ENCODE results near the gene FAM187B.
"Not testable (repeated sequence)": the region's sequence is repeated elsewhere in the genome, so short reads cannot be mapped to it uniquely, and the experiment has no call there.

FAM187B gene

GRCh38 chr19:35231956-35232645 lies 3.6 kb upstream of the FAM187B start:
- no peak for DNase-seq

- DNase-seq, result no peak
Observed at GRCh38 chr19:35229601-35230000, 1.1 kb upstream of the FAM187B start.

- DNase-seq, result no peak
Observed at GRCh38 chr19:35226748-35227147, 1.8 kb downstream of the FAM187B start.

DNA sequence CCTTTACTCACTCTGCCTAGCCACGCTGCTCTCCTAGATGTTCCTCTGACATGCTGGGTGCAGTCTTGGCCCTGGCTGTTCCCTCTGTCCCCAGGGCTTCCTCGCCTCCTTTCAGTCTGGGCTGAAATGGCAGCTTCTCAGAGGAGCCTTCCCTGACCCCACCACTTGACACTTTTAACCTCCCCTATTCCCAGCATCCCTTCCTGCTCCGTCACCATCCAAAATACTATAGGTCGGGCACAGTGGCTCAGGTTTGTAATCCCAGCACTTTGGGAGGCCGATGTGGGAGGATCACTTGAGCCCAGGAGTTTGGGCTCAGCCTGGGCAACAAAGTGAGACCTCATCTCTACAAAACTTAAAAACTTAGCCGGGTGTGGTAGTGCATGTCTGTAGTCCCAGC lies 2.6 kb downstream of the FAM187B start:
- no peak for DNase-seq

GRCh38 chr19:35224681-35225571 lies 3.6 kb downstream of the FAM187B start:
- no peak for DNase-seq

DNA sequence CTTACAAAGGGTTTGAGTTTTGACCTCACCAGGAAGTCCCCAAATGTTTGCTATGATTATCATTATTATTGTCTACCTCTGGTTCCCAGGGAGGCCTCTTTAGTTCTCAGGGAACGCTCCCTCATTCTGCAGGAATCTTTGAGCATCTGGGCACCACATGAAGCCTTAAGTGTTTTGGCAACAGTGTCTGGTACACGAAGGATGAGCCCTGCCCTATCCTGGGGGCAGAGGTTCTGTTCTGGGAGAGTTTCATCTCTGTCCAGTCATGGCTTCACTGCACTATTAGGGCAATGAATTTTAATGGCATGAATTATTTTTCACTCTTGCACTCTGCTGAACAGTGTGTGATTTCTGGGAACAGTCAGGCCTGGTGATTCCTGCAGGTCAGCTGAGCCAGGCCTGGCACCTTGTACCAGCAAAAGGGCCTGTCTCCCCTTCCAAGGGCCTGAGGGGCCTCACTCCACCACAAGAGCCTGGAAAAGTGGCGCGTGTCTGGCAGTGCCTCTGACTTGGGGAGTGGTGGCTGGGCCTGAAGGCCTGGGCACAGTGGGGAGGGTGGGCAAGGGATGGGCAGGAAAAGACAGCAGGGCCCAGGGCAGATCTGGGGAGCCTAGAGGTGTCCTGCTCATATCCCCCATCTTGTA lies 4.6 kb downstream of the FAM187B start:
- DNase-seq, result no peak

GRCh38 chr19:35223084-35223790 lies 5.3 kb downstream of the FAM187B start:
- no peak for DNase-seq

DNA sequence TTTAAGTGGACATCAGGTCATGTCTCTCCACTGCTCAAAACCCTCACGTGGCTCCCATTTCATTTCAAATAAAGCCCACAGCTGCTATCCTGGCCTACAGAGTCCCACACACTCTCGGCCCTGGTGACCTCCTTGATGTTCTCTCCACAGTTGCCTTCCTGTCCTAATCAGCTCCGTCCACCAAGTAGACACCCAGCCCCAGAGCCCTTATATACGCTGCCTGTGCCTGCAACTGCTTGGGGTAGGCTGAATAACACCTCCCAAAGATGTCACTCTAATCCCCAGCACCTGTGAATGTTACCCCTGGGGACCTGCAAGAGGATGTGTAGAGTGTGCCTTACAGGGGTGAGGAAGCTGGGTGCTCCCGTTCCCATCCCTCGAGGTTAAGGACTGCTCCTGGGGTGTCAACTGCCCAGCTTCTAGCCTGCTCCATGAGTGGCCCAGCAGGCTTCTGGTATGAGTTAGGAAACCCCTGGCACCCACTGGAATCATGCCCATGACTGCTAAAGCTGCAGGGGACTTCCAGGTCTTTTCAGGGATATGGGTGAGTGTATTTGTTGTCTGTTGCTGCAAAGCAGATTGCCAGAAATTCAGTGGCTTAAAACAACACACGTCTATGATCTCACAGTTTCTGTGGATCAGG lies 6.0 kb downstream of the FAM187B start:
- no peak for DNase-seq

GRCh38 chr19:35220973-35221590 lies 7.5 kb downstream of the FAM187B start:
- not testable (repeated sequence) for DNase-seq

DNA sequence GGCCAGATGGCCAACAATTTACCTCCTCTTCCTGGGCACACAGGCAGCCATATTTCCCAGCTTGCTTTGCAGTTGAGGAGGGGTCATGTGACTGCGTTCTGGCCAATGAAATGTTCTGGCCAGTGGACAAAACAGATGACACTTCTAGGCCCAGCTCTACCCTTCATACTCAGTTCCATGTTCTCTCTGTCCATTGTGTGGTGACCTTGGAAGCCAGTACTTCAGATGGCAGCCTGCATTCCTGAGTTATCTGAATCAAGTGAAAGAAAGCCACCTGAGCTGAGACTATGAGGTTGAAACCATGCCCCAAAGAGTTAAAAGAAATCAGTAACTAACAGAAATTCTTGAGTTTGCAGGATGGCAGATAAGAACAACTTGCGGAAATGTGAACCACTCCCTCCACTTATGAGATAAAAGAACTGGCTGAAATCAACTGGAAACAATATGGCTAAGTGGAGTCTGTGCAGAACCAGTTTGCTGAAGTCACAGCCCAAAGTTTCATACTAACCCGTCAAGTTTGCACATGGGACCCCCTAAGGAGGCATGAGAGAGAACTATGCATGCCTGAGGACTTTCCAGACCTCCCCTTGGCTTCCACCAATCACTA lies 8.1 kb downstream of the FAM187B start:
- no peak for DNase-seq

DNA sequence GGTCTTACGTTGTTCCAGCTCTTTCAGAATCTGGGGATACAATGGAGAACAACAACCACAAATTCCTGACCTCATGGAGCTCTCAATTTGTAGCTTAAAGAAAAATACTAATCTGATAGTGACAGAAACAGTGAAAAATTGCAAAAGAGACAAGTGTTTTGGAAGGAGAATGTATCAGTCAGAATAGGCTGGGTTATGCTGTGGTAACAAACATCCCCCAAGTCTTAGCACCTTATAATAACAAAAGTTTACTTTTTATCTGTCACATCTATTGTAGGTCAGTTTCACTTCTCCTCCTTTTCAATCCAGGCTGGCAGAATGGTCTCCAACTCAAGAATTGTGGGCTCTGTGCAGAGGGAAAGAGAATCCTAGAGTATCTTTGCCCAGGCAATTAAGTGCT lies 9.5 kb downstream of the FAM187B start:
- DNase-seq, result no peak

- DNase-seq, result no peak
Observed at GRCh38 chr19:35217649-35217990, 10.9 kb downstream of the FAM187B start.

DNA sequence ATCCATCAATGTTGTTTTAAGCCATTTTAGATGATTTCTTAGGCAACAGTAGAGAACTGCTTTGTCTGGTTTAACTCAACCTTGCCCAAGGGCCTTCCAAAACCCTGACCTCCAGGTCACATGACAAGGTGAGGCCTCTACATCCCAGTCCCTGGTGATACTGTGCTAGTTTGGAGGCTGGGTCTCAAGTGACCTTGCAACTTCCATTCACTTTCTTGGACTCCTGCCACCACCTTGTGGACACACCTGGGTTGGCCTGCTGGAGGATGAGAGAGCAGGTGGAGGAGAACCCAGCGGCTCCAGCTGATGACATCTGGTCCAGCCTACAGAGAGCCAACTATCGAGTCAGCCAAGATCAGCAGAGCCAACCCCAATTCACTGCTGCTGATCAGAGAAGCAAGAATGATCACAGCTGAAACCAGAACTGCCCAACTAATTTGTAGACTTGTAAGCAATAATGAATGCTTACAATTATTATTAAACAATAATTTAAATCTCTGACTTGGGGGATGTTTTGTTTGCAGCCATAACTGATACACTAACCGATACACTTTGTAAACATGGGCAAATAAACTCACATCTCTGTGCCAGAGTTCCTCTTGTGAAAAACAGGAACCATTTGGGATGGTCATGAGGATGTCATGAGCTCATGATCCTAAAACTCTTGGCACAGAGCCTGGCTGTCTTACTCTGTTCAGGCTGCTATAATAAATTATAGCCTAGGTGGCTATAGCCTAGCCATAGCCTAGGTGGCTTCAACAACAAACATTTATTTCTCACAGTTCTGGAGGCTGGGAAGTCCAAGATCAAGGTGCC lies 11.5 kb downstream of the FAM187B start:
- DNase-seq, result peak; percentile 24

- no peak for DNase-seq
Observed at GRCh38 chr19:35216016-35216832, 12.3 kb downstream of the FAM187B start.

DNA sequence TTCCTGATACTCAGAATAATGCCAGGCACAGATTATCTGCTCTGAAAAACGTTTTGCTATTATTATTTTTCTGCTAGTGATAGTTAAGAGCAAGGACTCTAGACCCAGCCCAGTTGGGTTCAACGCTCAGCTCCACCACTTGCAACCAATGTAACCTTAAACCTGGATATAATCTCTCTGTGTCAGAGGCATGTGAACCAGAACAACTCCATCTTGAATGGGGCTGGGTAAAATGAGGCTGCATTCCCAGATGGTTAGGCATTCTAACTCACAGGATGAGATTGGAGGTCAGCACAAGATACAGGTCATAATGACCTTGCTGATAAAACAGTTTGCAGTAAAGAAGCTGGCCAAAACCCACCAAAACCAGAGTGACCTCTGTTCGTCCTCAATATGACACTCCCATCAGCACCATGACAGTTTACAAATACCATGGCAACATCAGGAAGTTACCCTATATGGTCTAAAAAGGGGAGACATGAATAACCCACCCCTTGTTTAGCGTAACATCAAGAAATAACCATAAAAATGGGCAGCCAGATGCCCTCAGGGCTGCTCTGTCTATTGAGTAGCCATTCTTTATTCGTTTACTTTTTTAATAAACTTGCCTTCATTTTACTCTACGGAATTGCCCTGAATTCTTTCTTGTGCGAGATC lies 13.6 kb downstream of the FAM187B start:
- no peak for DNase-seq

DNA sequence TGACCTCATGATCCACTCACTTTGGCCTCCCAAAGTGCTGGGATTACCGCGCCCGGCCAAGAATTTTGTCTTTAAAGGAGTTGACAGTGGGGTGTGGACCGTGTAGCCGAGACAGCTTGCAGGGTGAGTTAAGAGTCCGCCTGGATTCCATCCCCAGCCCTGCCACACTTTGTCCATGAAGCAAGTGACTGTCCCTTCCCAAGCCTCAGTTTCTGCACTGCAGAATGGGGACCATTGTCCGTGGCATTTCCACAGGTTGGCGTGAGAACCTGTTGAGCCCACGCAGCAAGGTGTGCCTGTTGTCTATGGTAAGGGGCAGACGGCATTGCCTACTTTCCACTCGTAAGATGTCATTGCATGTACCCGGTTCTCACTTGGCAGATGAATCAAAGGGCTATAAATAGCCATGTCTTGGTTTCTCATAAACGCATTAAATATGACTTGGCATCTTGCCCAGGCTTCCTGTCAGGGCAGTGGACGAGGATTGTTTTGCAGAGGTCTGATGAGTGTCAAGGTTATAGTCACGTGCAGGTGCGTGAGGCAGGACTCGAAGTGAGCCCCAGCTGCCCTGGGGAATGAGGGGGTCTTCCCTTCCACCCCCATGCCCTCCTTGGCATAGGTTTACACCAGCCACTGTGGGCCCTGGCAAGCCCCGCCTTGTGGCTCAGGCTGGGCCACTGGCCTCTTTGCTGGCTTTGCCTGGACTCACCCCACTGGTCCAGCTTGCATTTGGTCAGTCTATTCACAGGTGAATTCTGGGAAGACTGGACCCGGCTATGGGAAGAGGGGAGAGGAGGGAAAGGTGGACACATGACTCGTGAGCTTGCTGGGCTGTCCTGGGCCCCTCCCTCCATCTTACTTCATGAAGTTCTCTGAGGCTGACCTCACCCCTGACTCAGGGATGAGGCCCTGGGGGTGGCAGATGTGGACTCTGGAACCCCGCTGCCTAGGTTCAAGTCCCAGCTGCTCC lies 14.6 kb downstream of the FAM187B start:
- peak; percentile 97 for DNase-seq

- no peak for DNase-seq
Observed at GRCh38 chr19:35212241-35212640, 16.3 kb downstream of the FAM187B start.

DNA sequence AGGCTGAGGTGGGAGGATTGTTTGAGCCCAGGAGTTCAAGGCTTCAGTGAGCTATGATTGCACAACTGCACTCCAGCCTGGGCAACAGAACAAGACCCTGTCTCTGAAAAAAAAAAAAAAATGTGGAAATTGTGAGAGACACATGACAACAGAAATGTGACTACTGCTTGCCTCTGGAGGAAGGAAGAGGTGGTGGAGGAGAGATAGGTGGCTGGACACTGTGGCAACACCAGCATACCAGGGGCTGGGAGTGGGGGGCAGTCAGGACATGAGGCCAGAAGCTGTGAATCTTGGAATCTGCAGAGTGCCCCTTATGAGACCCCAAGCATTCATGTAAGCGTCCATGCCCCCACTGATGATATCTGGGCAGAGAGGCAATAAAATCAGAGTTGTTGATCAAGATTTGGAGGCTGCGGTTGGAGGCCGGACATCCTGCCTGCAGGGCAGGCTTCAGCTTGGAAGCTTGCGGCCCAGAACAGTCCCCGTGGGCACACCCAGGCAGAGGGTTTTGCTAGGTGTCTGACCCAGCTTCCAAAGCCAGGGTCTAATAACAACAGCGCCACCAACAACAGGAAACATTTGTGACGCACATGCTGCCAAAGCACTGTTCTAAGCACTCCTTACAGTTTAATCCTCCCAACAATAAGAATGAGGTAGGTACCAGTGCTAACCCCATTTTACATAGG lies 16.9 kb downstream of the FAM187B start:
- no peak for DNase-seq
